ENCODE results near the gene C19orf73. TPM values are rescaled to one million over a fixed set of nuclear protein-coding genes. Genes with fewer than 3 reads are reported as not detected.

C19orf73 gene
- polyA plus RNA-seq, 1 experiment: 0.36 TPM

GRCh38 chr19:49119411-49120324 lies 725 bp upstream of the C19orf73 start, which contains the start of gene PPFIA3:
TSS of gene PPFIA3 (plus strand) at chr19:49119544. CDS start at chr19:49127874, 8,330 bp downstream.
- CTCF ChIA-PET: interaction anchor here (0.7 to 1.9 kb wide), 4 partner anchors 22 to 106 kb away, joined by 3 to 6 read pairs (median 4); no protein-coding TSS in a partner anchor
- H3K4me3 ChIP-seq (ENCODE audit: low read depth, low read length): peak within 1 kb of the TSS; percentile 73
- POLR2A ChIA-PET: interaction anchor here (0.8 kb wide), 1 partner anchor 30 kb away, joined by 3 read pairs; no protein-coding TSS in a partner anchor
- no peaks in the 10 kb centered on the region for H3K9me3 ChIP-seq (ENCODE audit: control insufficient read depth, insufficient read depth, low read length)
- no peak for TF ChIP-seq CTCF (IDR thresholded peaks at IDR 0.05; ENCODE audit: low read depth, low read length)
- no peak for DNase-seq (ENCODE audit: low read depth, low spot score)
- H3K27ac ChIP-seq (ENCODE audit: low read depth, low read length): peak within 1 kb of the TSS; percentile 77
- H3K27me3 ChIP-seq (ENCODE audit: control insufficient read depth, insufficient read depth, low read length): peaks cover 4% of the 10 kb centered on the region

- POLR2A ChIA-PET: no interaction called here
- TF ChIP-seq CTCF (IDR thresholded peaks at IDR 0.05; ENCODE audit: low read depth, low read length): no peak
- CTCF ChIA-PET: interaction anchor here (0.9 to 2.1 kb wide), 2 partner anchors 20 to 81 kb away, joined by 3 to 10 read pairs; no protein-coding TSS in a partner anchor
- no peaks in the 10 kb centered on the region for H3K9me3 ChIP-seq (ENCODE audit: control insufficient read depth, insufficient read depth, low read length)
- H3K4me3 ChIP-seq (ENCODE audit: low read depth, low read length): peak overlapping the region; percentile 73
- no peak for DNase-seq (ENCODE audit: low read depth, low spot score)
- no peaks in the 10 kb centered on the region for H3K27me3 ChIP-seq (ENCODE audit: control insufficient read depth, insufficient read depth, low read length)
- H3K27ac ChIP-seq (ENCODE audit: low read depth, low read length): peak overlapping the region; percentile 77
Measured at GRCh38 chr19:49117677-49118564, 1.0 kb downstream of the C19orf73 start.

GRCh38 chr19:49116544-49116943 lies 2.4 kb downstream of the C19orf73 start:
- H3K4me3 ChIP-seq (ENCODE audit: low read depth, low read length): no peak overlapping the region
- no peaks in the 10 kb centered on the region for H3K9me3 ChIP-seq (ENCODE audit: control insufficient read depth, insufficient read depth, low read length)
- TF ChIP-seq CTCF (IDR thresholded peaks at IDR 0.05; ENCODE audit: low read depth, low read length): no peak
- no peaks in the 10 kb centered on the region for H3K27me3 ChIP-seq (ENCODE audit: control insufficient read depth, insufficient read depth, low read length)
- no peak for DNase-seq (ENCODE audit: low read depth, low spot score)
- H3K27ac ChIP-seq (ENCODE audit: low read depth, low read length): no peak overlapping the region
- POLR2A ChIA-PET: interaction anchor here (0.6 kb wide), 1 partner anchor 247 kb away, joined by 4 read pairs; no protein-coding TSS in a partner anchor
- CTCF ChIA-PET: interaction anchor here (1.1 to 2.1 kb wide), 2 partner anchors 10 to 82 kb away, joined by 3 to 10 read pairs; no protein-coding TSS in a partner anchor

GRCh38 chr19:49114630-49115363 lies 4.1 kb downstream of the C19orf73 start:
- ChIA-PET POLR2A (interaction anchor here (0.8 to 1.4 kb wide), 6 partner anchors 12 to 36 kb away, joined by 3 to 7 read pairs (median 4); no protein-coding TSS in a partner anchor), CTCF (interaction anchor here (0.6 to 2.7 kb wide), 7 partner anchors 9 to 111 kb away, joined by 4 to 24 read pairs (median 8); no protein-coding TSS in a partner anchor)
- DNase-seq (ENCODE audit: low read depth, low spot score): no peak
- Histone ChIP-seq H3K4me3 (ENCODE audit: low read depth, low read length) (peak overlapping the region; percentile 75), H3K27me3 (ENCODE audit: control insufficient read depth, insufficient read depth, low read length) (no peaks in the 10 kb centered on the region), H3K9me3 (ENCODE audit: control insufficient read depth, insufficient read depth, low read length) (no peaks in the 10 kb centered on the region), H3K27ac (ENCODE audit: low read depth, low read length) (peak overlapping the region; percentile 21)
- no peak for TF ChIP-seq CTCF (IDR thresholded peaks at IDR 0.05; ENCODE audit: low read depth, low read length)

Measured in AG04450 (cell line).